Stimulated activated naive CD4-positive, alpha-beta T cell (primary cell): ENCODE results near the gene ITGA6.

ENCODE experiments used
- DNase-seq, 6 experiments: peaks; one replicate each; lab custom pipeline; 2025; lab: John Stamatoyannopoulos, UW

ITGA6 gene

GRCh38 chr2:172440795-172441194, 13.4 kb downstream of the ITGA6 start:
- DNase-seq, result peak in 3 of 6 experiments; percentile 30 to 55 (median 35)

GRCh38 chr2:172442072-172442895, 14.9 kb downstream of the ITGA6 start:
- DNase-seq, result peak in 5 of 6 experiments; percentile 22 to 48 (median 34)

GRCh38 chr2:172445851-172446250, 18.5 kb downstream of the ITGA6 start:
- no peak for DNase-seq

- DNase-seq, result peak in 1 of 6 experiments; percentile 8
These were observed 19.2 kb downstream of the ITGA6 start for GRCh38 chr2:172446474-172447063.

- DNase-seq, result no peak
These were observed 20.6 kb downstream of the ITGA6 start for GRCh38 chr2:172447811-172448493.

GRCh38 chr2:172448544-172449267, 21.3 kb downstream of the ITGA6 start:
- no peak for DNase-seq

GRCh38 chr2:172449911-172450550, 22.6 kb downstream of the ITGA6 start:
- DNase-seq, result peak in 2 of 6 experiments; percentile 15 to 17

- DNase-seq, result no peak
These were observed 24.5 kb downstream of the ITGA6 start for GRCh38 chr2:172451923-172452322.

GRCh38 chr2:172452845-172453244, 25.5 kb downstream of the ITGA6 start:
- no peak for DNase-seq

GRCh38 chr2:172454404-172455120, 27.2 kb downstream of the ITGA6 start:
- DNase-seq, result no peak

GRCh38 chr2:172455121-172455515, 27.7 kb downstream of the ITGA6 start:
- DNase-seq, result no peak

- no peak for DNase-seq
These were observed 28.6 kb downstream of the ITGA6 start for GRCh38 chr2:172456002-172456401.

- no peak for DNase-seq
These were observed 30.1 kb downstream of the ITGA6 start for GRCh38 chr2:172457536-172457935.

- DNase-seq, result no peak
These were observed 31.3 kb downstream of the ITGA6 start for GRCh38 chr2:172458561-172459124.

GRCh38 chr2:172460780-172461201, 33.4 kb downstream of the ITGA6 start:
- DNase-seq, result peak in 2 of 6 experiments; percentile 16 to 32

- peak; percentile 44 to 80 (median 74) for DNase-seq
These were observed 34.4 kb downstream of the ITGA6 start for GRCh38 chr2:172461591-172462372.

GRCh38 chr2:172462373-172462848, 35.0 kb downstream of the ITGA6 start:
- peak in 3 of 6 experiments; percentile 42 to 75 (median 58) for DNase-seq

GRCh38 chr2:172462849-172463381, 35.5 kb downstream of the ITGA6 start:
- peak; percentile 19 to 90 (median 62) for DNase-seq
